Measurements from ENCODE around the gene MYOZ2. TPM values are rescaled to one million over a fixed set of nuclear protein-coding genes. Genes with fewer than 3 reads are reported as not detected.
A peak's percentile ranks its signal among the peaks of the same experiment; 100 is the strongest.

Gene MYOZ2
- total RNA-seq, 6 experiments from 2014 or later, result 0.28 to 0.71 (median 0.37) TPM

- Mint-ChIP-seq H3K9me3 (no peaks in the 10 kb centered on the region), H3K4me3 (peak overlapping the region; percentile 41), H3K27me3 (ENCODE audit: insufficient read depth) (peaks cover 2% of the 10 kb centered on the region; the same call in 1 of the 2 replicates), H3K4me1 (ENCODE audit: low read depth) (peaks cover 73% of the 10 kb centered on the region), H3K36me3 (ENCODE audit: low read depth) (peaks cover 22% of the 10 kb centered on the region), H3K27ac (peak overlapping the region; percentile 90)
- no peak for DNase-seq
- TF ChIP-seq CTCF (IDR thresholded peaks at IDR 0.05), result no peak
These were observed 74.0 kb downstream of the MYOZ2 start for GRCh38 chr4:119209586-119209985.

DNA sequence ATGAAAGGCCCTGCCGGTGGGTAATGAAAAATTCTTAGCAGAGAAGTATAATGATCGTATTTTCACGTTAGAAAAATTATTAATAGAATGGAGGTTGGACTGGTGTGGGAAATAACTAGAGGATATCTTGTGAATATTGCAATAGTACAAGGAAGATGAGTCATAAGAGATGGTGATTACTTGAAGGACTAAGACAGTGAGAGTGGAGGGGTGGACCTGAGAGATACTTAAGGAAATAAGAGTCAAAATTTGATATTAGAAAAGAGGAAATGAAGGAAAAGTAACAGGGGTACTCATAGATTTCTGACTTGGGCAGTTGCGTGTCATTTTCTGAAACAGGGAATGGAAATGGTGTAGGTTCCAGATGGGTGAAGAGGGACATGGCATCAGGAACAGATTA is 75.1 kb downstream of the MYOZ2 start:
- Mint-ChIP-seq H3K27me3 (ENCODE audit: insufficient read depth) (peaks cover 2% of the 10 kb centered on the region; the same call in 1 of the 2 replicates), H3K4me1 (ENCODE audit: low read depth) (peaks cover 68% of the 10 kb centered on the region), H3K9me3 (no peaks in the 10 kb centered on the region), H3K27ac (peak overlapping the region; percentile 90), H3K36me3 (ENCODE audit: low read depth) (peaks cover 29% of the 10 kb centered on the region), H3K4me3 (peak overlapping the region; percentile 95)
- TF ChIP-seq CTCF (IDR thresholded peaks at IDR 0.05), result no peak
- no peak for DNase-seq

DNA sequence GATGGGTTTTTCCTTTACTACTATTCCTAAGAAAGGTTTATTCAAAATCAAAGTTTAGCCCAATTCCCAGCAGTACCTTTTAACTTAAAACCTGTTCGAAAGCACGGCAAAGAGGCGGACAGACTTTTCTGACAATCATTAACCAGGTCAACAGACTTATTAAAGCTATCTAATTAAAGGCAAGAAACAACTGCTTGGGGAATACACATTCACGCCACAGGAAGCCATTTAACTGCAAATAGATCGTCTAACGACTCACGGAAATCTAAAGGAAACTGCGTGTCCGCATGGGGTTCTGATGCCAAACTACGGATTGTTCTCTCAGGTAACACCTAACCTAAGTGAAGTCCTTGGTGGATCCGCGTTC is 76.2 kb downstream of the MYOZ2 start:
- Mint-ChIP-seq H3K27me3 (ENCODE audit: insufficient read depth) (peaks cover 2% of the 10 kb centered on the region; the same call in 1 of the 2 replicates), H3K4me1 (ENCODE audit: low read depth) (peaks cover 68% of the 10 kb centered on the region), H3K4me3 (peak overlapping the region; percentile 95), H3K36me3 (ENCODE audit: low read depth) (peaks cover 40% of the 10 kb centered on the region), H3K9me3 (no peaks in the 10 kb centered on the region), H3K27ac (peak overlapping the region; percentile 90)
- DNase-seq, result no peak
- TF ChIP-seq CTCF (IDR thresholded peaks at IDR 0.05), result no peak

DNA sequence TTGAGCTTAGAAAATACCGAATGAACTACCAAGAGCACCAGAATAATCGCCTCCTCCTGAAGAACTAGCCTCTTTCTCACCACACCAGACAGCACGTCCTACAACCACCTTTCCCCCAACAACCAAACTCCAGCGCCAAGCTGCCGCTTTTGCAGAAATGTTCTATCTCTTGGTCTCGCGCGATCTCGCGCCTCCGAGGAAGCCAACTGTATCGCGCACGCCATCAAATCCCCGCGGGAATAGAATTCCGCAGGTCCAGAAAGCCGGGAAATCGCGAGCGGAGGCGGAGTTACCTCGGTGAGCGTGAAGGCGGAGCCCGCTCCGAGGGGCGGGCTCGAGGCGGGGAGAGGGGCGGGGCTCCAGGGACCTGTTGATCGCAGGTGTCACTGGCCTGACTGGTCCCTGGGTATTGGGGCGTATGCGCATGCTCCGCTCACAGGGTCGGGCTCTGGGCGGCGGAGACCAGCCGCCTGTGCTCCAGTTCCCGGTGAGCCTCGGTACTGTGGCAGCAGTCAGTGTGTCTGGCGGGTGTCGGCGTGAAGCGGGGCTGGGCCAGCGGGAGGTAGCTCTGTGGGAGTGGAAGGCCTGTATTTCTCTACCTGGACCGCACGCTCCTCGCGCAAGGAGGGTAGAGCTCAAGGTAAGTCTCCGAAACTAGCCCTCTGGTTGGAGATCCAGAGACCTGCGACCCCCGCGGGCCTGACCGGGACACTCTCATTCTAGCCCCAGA is 76.8 kb downstream of the MYOZ2 start, which contains the start of gene USP53:
TSS of gene USP53 (plus strand) at position 480 of the 730 bp plus-strand sequence. CDS start 27,047 bp downstream, outside the sequence.
- Mint-ChIP-seq H3K4me3 (peak within 1 kb of the TSS; percentile 95), H3K27me3 (ENCODE audit: insufficient read depth) (peaks cover 2% of the 10 kb centered on the region; the same call in 1 of the 2 replicates), H3K4me1 (ENCODE audit: low read depth) (peaks cover 68% of the 10 kb centered on the region), H3K9me3 (no peaks in the 10 kb centered on the region), H3K27ac (peak within 1 kb of the TSS; percentile 90), H3K36me3 (ENCODE audit: low read depth) (peaks cover 46% of the 10 kb centered on the region)
- TF ChIP-seq CTCF (IDR thresholded peaks at IDR 0.05), result no peak
- DNase-seq, result peak; percentile 98

GRCh38 chr4:119212964-119213606 is 77.5 kb downstream of the MYOZ2 start:
- Mint-ChIP-seq H3K9me3 (no peaks in the 10 kb centered on the region), H3K4me1 (ENCODE audit: low read depth) (peaks cover 68% of the 10 kb centered on the region), H3K36me3 (ENCODE audit: low read depth) (peaks cover 53% of the 10 kb centered on the region), H3K27ac (peak overlapping the region; percentile 90), H3K4me3 (peak overlapping the region; percentile 95), H3K27me3 (ENCODE audit: insufficient read depth) (peaks cover 2% of the 10 kb centered on the region; the same call in 1 of the 2 replicates)
- DNase-seq, result peak; percentile 93
- peak; percentile 62 for TF ChIP-seq CTCF (IDR thresholded peaks at IDR 0.05)

Data from HFFc6 (cell line).